Stimulated activated CD4-positive, alpha-beta T cell treated with anti-CD3 and anti-CD28 coated beads, Interleukin-4, amount 100 ng/mL, for 1 hour (primary cell): Measurements from ENCODE around the gene POC1A.
"Not testable (repeated sequence)": the region's sequence is repeated elsewhere in the genome, so short reads cannot be mapped to it uniquely, and the experiment has no call there.

ENCODE experiments used
- DNase-seq: peaks from one replicate; pipeline ENCODE4 v3.0.0-alpha.2; 2020

Gene POC1A

DNA sequence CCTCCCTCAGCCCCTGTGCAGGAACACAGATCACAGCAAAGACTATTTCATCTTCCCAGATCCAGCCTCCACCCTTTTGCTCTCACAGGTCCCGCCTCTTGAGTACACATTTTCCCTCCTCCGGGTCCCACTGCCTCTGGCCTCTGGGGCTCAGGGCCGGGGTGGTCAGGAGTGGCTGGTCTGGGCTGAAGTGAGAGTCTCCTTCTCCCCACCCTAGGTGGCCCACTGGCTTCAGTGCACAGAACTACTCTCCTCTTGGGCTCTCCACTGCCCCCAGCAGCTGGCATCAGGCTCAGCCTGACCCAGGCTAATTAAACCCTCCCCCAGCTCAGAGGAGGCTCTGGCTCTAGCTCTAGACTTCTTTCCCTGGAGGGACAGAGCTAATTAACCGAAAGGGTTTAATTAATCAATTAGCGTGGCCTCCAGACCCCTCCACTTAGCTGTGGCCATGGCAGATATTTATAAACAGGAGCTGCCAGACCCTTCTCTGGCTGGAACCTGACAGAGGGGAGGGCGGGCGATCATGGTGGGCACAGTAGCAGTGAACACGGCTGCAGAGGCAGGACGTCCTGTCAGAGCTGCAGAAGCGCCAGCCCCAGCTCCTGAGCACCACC, 113.0 kb downstream of the POC1A start:
- DNase-seq = no peak

DNA sequence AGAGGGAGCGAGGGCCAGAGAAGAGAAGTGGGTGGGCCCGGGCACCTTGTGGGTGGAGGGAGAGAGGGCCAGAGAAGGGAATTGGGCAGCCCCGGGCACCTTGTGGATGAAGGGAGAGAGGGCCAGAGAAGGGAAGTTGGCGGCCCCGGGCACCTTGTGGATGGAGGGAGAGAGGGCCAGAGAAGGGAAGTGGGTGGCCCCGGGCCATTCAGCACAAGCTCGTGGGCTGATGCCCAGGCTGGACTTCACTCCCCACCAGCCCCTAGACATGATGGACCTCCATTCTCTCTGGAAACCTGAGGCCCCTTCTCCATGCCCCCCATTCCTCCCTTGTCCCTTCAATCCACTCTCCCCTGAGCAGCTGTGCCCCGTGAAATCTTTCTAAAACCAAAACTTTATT, 113.6 kb downstream of the POC1A start:
- DNase-seq = no peak

- no peak for DNase-seq
Observed at GRCh38 chr3:52039846-52040245, 114.4 kb downstream of the POC1A start.

- DNase-seq = no peak
Observed at GRCh38 chr3:52039426-52039825, 114.8 kb downstream of the POC1A start.

DNA sequence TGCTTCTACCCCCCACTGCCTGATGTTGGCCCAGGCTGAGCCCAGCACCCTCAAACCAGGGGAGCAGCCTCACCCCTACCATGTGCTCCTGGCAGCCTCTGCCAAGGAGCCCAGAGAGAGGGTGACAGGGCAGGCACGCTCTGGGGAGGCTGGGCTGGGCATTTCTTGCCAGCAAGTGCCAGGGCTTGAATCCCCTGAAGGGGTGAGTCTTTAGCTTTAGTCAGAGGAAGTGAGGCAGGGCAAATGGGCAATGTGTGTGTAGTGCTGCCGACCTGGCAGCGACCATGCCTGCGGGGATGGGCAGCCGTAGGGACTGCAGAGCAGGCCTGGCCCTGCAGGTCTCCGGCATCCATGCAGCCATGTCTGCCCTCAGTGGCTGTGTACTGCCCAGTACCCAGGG, 116.0 kb downstream of the POC1A start:
- DNase-seq = no peak

GRCh38 chr3:52037291-52037690, 116.9 kb downstream of the POC1A start:
- no peak for DNase-seq

- DNase-seq = no peak
Observed at GRCh38 chr3:52036829-52037228, 117.4 kb downstream of the POC1A start.

GRCh38 chr3:52036222-52036694, 118.0 kb downstream of the POC1A start:
- DNase-seq = no peak

DNA sequence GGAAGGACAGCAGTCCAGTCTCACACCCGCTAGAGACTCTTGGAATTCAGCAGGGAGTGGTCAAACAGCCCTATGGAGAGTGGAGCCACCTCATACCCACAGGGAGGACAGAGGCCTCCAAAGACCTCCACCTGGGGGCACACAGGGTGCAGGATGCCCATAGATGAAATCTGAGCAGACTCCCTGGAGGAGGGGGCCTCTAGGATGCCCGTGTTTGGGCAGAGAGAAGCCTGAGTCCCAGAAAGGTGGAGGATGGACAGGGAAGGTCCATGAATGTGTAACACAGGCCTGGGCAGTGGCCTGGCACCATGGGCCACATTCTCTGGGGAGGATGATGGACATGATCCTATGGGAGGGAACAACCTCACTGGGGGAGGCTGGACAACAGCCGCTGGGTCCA, 119.6 kb downstream of the POC1A start:
- DNase-seq = no peak

DNA sequence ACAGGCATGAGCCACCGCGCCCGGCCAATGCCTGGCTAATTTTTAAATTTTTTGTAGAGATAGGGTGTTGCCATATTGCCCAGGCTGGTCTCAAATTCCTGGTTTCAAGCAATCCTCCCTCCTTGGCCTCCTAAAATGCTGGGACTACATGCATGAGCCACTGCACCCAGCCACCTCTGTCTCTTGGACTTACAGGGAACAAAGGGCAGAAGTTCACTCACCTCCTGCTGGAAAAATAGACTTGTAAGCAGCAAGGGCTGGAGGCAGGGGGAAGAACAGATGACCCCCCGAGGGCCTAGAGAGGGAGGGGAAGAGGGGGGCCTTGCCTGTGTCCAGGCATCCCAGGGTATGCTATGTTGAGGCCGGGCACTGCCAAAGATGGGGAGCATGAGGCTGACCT, 120.0 kb downstream of the POC1A start:
- DNase-seq = no peak

DNA sequence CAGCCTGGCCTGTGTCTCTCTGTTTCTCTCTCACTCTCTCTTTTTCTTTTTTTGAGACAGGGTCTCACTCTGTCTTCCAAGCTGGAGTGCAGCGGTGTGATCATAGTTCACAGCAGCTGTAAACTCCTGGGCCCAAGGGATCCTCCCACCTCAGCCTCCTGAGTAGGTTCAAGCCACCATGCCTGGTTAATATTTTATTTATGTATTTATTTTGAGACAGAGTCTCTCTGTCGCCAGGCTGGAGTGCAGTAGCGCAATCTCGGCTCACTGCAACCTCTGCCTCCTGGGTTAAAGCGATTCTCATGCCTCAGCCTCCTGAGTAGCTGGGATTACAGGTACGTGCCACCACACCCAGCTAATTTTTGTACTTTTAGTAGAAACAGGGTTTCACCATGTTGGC, 120.5 kb downstream of the POC1A start:
- DNase-seq = not testable (repeated sequence)

DNA sequence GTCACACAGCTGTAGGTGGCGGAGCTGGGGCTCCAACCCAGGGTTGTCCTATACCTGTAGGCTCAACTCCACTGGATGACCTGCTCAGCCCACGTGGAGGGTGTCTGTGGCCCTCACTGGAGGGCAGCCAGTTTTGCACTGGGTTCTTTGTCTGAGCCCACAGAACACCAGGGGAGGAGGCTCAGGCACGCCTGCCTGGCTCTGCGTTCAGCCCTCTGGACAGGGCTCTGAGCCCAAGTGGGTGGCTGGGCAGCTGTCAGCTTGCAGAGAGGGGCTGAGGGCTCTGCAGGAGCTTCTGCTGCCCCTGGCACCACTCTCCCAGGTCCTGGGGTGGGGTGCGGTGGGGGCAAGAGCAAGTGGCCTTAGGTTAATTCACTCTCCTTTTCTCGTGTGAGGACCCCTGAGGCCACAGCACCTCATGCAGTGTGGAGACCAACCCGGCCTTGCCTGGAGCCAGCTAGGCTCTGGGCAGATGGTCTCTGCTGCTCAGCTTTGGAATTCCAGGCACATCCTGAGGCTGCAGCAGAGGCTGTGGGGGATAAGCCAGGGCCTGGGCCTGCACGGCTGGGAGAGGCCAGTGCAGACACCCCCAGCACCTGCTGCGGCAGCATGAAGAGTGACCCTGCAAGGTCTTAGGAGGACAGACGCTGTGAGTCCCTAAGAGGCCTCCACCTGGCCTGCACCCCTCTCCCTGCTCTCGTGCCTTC, 121.4 kb downstream of the POC1A start:
- DNase-seq = no peak

DNA sequence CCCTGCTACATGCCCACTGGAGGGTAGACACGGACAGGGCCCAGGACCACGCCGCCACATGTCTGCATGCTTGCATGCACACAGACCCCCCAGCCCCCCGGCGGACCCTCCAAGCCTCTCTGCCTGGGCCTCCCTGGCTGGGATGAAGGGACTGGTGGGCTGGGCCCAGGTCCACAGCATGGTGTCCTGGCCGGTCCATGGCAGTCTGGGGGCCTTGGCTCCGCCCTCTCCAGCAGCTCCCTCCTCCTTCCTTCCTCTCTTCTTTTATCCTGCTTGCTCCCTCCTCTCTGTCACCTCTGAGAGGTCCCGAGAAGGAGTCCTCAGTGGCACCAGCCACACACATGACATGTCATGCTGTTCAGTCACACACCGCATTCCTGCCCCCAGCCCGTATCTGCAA, 122.3 kb downstream of the POC1A start:
- no peak for DNase-seq

GRCh38 chr3:52030714-52031310, 123.4 kb downstream of the POC1A start:
- DNase-seq = no peak

DNA sequence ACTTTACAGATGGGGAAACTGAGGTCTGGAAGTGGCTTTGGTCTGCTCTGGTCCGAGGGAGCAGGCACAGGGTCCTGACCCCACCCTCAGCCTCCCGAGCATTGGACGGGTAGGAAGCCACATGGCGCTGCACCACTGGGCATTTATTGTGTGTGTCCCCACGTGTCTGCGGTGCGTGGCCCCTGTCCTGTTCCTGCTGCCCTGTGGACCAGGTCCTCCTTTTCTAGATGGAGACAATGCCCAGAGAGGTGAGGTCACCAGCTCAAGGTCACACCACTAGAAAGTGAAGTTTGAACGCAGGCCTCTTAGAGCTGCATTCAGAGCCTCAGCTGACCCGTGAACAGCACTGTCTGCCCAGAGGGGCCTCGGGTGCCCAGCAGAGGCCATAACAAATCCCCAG, 124.7 kb downstream of the POC1A start:
- no peak for DNase-seq

DNA sequence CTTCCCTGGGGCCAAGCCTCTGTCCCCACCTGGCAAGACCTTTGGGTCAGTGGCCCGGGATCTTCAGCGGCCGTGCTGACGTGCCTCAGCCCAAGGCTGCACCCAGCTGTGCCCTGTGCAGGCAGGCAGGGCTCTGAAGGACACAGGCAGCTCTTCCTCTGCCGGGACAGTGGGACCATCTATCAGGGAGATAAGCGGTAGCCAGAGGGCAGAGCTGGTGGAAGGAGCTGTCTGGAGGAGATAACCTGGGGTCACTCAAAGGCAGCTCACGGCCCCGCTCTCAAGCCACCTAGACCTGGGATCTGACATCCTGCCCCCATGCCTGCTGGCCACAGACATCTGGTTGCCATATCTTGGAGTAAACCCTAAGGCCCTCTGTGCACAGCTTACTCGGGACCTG, 125.2 kb downstream of the POC1A start:
- DNase-seq = no peak

GRCh38 chr3:52028572-52028971, 125.7 kb downstream of the POC1A start:
- no peak for DNase-seq

GRCh38 chr3:52026041-52026440, 128.2 kb downstream of the POC1A start:
- DNase-seq = no peak

DNA sequence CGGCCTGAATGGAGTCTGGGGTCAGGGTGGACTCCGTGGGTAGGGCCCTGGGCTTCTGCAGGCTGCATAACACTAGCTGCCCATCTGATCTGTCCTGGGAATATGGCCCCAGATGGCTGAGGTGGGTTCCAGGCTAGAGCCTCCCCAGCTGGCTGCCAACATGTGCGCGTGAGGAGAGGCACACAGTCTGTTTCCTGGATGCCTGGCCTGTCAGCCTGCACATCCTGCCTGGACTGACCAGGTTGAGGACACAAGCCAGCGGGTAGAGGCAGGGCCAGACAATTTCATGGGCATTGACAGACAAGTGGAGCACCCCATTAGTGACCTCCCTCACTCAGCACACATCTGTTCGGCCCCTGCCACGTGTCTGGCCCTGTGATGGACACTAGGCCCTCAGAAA, 128.8 kb downstream of the POC1A start:
- DNase-seq = no peak
